ENCODE results near the gene ANKRD9.

GRCh38 chr14:102487204-102487577 lies 22.4 kb downstream of the ANKRD9 start:
- TF ChIP-seq CTCF (IDR thresholded peaks at IDR 0.05) = no peak
- TF ChIP-seq POLR2AphosphoS5 (IDR thresholded peaks at IDR 0.05) = no peak
- TF ChIP-seq EP300 (IDR thresholded peaks at IDR 0.05; ENCODE audit: low read depth) = no peak

All from transverse colon (tissue), 4 donors.